Cardiac muscle cell (in vitro differentiated cells and primary cell): ENCODE results near the gene C11orf58. TPM values are rescaled to one million over a fixed set of nuclear protein-coding genes. Genes with fewer than 3 reads are reported as not detected.

Source experiments
- DNase-seq, 2 donors: peaks; one replicate each; pipeline versions ENCODE4 v3.0.0 to v3.0.0-alpha.2; 2010 to 2017; ENCODE audit warnings: low read depth in 1 of 2, low spot score in 1 of 2
- H3K27ac ChIP-seq: fragments of 200-600 bp; sonication (generic); 2 replicates; pipeline ENCODE4 v1.5.1; 2016
- H3K27me3 ChIP-seq: fragments of 200-600 bp; sonication (generic); 2 replicates; pipeline ENCODE4 v1.6.0; 2016; ENCODE audit warnings: control low read depth
- H3K36me3 ChIP-seq: fragments of 200-600 bp; sonication (generic); 2 replicates; pipeline ENCODE4 v1.5.1; 2016; ENCODE audit warnings: control low read depth
- H3K4me1 ChIP-seq: fragments of 200-600 bp; sonication (generic); 2 replicates; pipeline ENCODE4 v1.8.1; 2017; ENCODE audit warnings: low read depth, mild to moderate bottlenecking, mixed run types
- H3K4me3 ChIP-seq: fragments of 200-600 bp; sonication (generic); 2 replicates; pipeline ENCODE4 v1.5.1; 2016; ENCODE audit warnings: mild to moderate bottlenecking
- H3K9me3 ChIP-seq: fragments of 200-600 bp; sonication (generic); 2 replicates; pipeline ENCODE4 v1.5.1; 2017; ENCODE audit warnings: low read depth, mild to moderate bottlenecking, control low read depth
- CTCF ChIP-seq: IDR thresholded peaks from 2 replicates; pipeline ENCODE4 v1.5.1; 2012; ENCODE audit warnings: low read depth, mild to moderate bottlenecking, low read length
- polyA plus RNA-seq: library from polyadenylated mRNA; unstranded; fragments of >200 nt; fragmentation: Nextera tagmentation; extraction: Ambion mirVana; gene quantifications from 2 replicates; pipeline ENCODE4 v1.2.1, GENCODE V29; 2016
- total RNA-seq: library from RNA; depleted of rRNA; stranded (reverse); fragments of >200 nt; gene quantifications from 2 replicates; pipeline ENCODE4 v1.2.3, GENCODE V29; 2016

Gene C11orf58
- 183 and 232 TPM in 2 replicates for total RNA-seq
- 157 and 188 TPM in 2 replicates for polyA plus RNA-seq

GRCh38 chr11:16738193-16738946, at the start of gene C11orf58:
C11orf58 (plus strand) TSS chr11:16738647; CDS start chr11:16738779, 132 bp downstream.
- Histone ChIP-seq H3K36me3 (no peaks in the 10 kb centered on the region), H3K27ac (peak within 1 kb of the TSS; percentile 99), H3K4me3 (peak within 1 kb of the TSS; percentile 85), H3K4me1 (peaks cover under 1% of the 10 kb centered on the region), H3K27me3 (no peaks in the 10 kb centered on the region), H3K9me3 (no peaks in the 10 kb centered on the region)
- DNase-seq = peak; percentile 97
- TF ChIP-seq CTCF = no peak

DNA sequence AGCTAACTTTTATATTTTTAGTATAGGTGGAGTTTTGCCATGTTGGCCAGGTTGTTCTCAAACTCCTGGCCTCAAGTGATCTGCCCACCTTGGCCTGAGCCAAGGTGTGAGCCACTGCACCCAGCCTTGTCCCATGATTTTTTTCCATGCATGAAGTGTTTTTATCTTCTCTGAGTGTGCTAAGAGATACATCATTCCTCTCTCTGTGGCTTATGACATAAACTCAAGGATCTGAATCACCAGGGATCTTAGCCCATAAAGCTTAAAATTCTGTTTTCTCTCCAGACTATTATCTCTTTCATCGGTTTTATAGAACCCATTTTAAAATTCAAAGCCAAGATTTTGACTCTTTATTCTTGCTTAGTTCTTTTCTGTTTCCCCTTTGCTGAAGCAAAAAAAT, 48.4 kb upstream of the C11orf58 start:
- peaks cover 3% of the 10 kb centered on the region for H3K27me3 ChIP-seq
- H3K9me3 ChIP-seq = no peaks in the 10 kb centered on the region
- DNase-seq = no peak
- no peak overlapping the region for H3K27ac ChIP-seq
- TF ChIP-seq CTCF = no peak
- H3K4me1 ChIP-seq = peaks cover 9% of the 10 kb centered on the region
- H3K4me3 ChIP-seq = no peak overlapping the region
- no peaks in the 10 kb centered on the region for H3K36me3 ChIP-seq

GRCh38 chr11:16703795-16704194, 34.7 kb upstream of the C11orf58 start:
- Histone ChIP-seq H3K9me3 (no peaks in the 10 kb centered on the region), H3K4me3 (no peak overlapping the region), H3K27ac (no peak overlapping the region), H3K27me3 (no peaks in the 10 kb centered on the region), H3K4me1 (no peaks in the 10 kb centered on the region), H3K36me3 (no peaks in the 10 kb centered on the region)
- DNase-seq = no peak
- no peak for TF ChIP-seq CTCF

- DNase-seq = peak in 1 of 2 donors; percentile 40
- H3K27ac ChIP-seq = no peak overlapping the region
- no peak overlapping the region for H3K4me3 ChIP-seq
- H3K36me3 ChIP-seq = no peaks in the 10 kb centered on the region
- H3K4me1 ChIP-seq = peaks cover 4% of the 10 kb centered on the region
- no peaks in the 10 kb centered on the region for H3K27me3 ChIP-seq
- H3K9me3 ChIP-seq = no peaks in the 10 kb centered on the region
- no peak for TF ChIP-seq CTCF
Observed at GRCh38 chr11:16713594-16713993, 24.9 kb upstream of the C11orf58 start.

- Histone ChIP-seq H3K4me1 (no peaks in the 10 kb centered on the region), H3K27ac (no peak overlapping the region), H3K27me3 (no peaks in the 10 kb centered on the region), H3K36me3 (no peaks in the 10 kb centered on the region), H3K9me3 (no peaks in the 10 kb centered on the region), H3K4me3 (no peak overlapping the region)
- no peak for TF ChIP-seq CTCF
- no peak for DNase-seq
Observed at GRCh38 chr11:16722581-16723344, 15.7 kb upstream of the C11orf58 start.
